Fibroblast of mammary gland (primary cell): ENCODE results near the gene GRIN3A.

Experiments used
- DNase-seq: peaks from one replicate; pipeline ENCODE4 v3.0.0-alpha.2; 2010; ENCODE audit warnings: low read depth
- H3K4me3 ChIP-seq: 2 replicates; pipeline ENCODE4 v1.5.1; 2011; ENCODE audit warnings: low read depth, mild to moderate bottlenecking, low read length, moderate library complexity; ENCODE audit not compliant: control insufficient read depth
- TF ChIP-seq, protein P1 (sequence below): conservative IDR thresholded peaks from 2 replicates; pipeline ENCODE4 v1.5.1; 2011; ENCODE audit warnings: low read depth, low read length, inconsistent platforms; ENCODE audit not compliant: control insufficient read depth, insufficient read depth

Gene GRIN3A

DNA sequence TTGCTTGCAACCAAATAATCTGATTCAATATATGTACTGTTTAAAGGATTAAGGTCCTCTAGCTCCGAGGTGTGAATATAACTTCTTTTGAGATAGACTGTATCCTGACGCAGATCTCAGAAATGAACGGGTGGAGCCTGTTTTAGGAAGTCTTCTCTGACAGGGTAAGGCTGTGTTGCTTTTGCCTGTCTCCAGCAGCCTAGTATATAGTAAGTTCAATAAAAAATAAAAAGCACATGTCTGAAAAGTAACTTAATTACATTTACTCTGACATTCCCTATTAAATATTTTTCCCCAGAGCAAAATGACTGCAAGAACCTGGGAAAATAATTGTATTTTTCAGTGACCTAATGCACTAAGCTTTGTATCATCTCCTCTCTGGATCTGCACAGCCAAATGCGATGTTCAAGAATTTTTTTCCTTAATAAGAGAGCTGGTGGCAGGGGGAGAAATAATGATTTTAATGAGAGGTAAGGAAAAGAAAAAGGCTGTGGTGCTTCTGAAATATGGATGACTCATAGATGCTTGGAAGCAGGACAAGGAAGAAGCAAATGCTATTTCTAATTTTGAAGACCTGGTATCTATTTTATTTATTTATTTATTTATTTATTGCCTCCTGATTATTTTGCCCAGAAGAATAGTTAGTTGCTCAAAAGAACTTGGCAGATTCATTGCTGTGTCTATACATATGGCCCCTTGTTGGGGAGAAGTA is 151.0 kb downstream of the GRIN3A start:
- TF ChIP-seq, protein P1, sequence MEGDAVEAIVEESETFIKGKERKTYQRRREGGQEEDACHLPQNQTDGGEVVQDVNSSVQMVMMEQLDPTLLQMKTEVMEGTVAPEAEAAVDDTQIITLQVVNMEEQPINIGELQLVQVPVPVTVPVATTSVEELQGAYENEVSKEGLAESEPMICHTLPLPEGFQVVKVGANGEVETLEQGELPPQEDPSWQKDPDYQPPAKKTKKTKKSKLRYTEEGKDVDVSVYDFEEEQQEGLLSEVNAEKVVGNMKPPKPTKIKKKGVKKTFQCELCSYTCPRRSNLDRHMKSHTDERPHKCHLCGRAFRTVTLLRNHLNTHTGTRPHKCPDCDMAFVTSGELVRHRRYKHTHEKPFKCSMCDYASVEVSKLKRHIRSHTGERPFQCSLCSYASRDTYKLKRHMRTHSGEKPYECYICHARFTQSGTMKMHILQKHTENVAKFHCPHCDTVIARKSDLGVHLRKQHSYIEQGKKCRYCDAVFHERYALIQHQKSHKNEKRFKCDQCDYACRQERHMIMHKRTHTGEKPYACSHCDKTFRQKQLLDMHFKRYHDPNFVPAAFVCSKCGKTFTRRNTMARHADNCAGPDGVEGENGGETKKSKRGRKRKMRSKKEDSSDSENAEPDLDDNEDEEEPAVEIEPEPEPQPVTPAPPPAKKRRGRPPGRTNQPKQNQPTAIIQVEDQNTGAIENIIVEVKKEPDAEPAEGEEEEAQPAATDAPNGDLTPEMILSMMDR, result no peak
- DNase-seq, result peak; percentile 25
- no peak overlapping the region for H3K4me3 ChIP-seq

DNA sequence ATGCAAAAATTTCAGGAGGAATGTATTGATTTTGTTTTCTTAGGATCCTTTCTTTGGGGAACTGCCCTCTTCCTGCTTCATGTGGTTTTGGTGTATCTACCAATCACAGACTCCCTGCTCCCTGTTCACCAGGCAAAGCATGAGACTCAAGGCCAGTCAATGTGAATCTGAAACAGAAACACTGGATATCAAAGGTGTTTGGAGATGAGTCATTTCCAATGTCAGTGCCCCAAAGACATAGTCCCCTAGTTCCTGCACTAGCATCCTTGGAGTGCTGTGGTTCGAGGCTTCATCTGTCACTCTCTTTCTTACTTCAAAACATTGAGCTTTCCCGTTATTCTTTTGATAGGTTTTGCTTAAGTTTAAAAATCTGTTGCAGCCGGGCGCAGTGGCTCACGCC is 151.8 kb downstream of the GRIN3A start:
- TF ChIP-seq, protein P1, result no peak
- no peak overlapping the region for H3K4me3 ChIP-seq
- DNase-seq, result no peak

DNA sequence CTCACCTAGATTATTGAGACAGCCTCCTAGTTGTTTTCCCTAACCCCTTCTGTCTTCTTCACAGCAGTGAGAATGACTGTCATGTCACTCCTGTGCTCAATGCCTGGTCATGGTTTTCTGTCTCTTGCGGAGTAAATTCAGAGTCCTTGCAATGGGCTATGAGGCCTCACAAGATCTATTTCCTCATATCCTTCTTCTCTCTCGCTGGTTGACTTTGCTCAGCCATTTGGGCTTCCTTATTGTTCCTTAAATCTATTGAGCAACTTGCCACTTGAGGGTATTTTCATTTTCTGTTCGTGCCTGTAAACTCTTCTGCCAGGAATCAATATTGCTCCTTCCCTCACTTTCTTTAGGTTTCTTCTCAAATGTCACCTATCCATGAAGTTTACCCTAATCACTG is 152.7 kb downstream of the GRIN3A start:
- H3K4me3 ChIP-seq, result no peak overlapping the region
- no peak for DNase-seq
- TF ChIP-seq, protein P1, result no peak

DNA sequence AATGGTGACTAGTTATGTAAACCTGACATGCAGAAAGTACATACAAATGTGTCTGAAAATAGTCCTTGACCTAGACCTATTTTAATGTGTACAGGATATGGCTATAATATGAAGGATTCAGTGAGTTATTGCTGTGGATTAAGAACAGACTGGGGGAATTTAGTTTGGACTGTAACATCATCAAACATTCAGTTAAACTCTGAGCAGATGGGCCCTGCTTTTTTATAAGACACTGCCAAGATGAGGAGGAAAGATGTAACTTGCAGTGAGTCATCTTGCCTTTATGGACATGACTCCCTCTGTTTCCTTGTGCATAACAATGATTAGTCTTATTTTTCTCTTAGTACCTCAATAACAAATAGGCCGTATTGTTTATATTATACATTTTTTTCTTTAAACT is 155.9 kb downstream of the GRIN3A start:
- DNase-seq, result peak; percentile 92
- no peak overlapping the region for H3K4me3 ChIP-seq
- TF ChIP-seq, protein P1, result no peak

DNA sequence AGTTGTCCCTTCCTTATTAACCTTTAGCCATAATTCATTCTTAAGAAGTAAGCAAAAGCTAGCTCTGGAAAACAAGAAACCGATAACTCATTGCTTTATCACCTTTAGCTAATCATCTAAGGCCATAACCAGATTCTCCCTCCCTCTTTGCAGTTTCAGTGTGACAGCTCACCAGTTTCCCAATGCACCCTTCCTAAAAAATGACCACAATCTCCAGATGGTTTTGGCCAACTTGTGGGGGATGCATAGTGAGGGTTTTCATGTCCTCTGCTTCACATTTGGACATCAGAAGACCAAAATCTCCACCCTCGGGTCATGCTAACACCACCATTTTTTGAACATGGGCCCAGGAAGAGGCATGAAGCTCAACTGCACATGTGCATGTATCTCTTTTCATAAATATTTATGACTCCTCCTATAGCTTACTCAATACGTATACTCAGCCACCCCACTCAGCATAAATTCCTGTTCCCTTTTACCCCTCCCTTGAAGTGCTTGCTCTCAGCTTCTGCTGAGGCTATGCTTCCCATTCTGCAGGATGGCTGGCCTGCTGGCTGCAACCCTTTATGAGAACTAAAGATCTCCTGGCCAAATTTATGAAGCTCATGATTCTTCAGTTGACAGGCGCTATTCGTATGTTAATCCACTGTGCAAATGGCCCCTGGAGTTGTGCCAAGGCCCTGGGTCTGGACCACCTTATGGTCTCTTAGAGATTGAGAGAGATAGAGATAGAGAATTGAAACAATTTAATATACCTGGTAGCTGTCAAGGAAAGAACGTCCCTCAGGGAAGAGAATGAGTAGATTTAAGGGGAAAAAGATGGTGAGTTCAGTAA is 158.5 kb downstream of the GRIN3A start:
- TF ChIP-seq, protein P1, result no peak
- DNase-seq, result no peak
- no peak overlapping the region for H3K4me3 ChIP-seq

DNA sequence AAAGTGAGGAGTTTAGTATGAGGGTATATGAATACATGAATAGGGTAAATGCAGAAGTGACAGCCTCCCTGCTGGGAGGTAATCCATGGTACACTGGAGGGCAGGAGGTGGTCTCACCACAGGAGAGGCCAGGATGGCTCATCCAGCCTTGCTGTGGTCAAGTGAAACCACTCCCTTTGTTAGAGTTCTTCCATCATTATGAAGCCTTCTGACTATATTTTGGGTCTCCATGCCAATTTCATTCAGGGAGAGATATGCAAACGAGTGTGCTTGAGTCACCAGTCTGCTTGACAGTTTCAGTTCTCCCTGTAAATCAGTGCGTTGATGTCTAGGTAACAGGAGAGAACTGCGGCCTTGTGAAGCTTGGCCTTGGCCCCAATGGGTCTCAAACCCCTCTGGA is 160.1 kb downstream of the GRIN3A start:
- DNase-seq, result peak; percentile 14
- TF ChIP-seq, protein P1, result no peak

More for the DNA sequence above, 160.1 kb downstream of the GRIN3A start:
- H3K4me3 ChIP-seq, result no peak overlapping the region
